Mesothelial cell of epicardium (in vitro differentiated cells): ENCODE results near the gene NAA10. TPM values are rescaled to one million over a fixed set of nuclear protein-coding genes. Genes with fewer than 3 reads are reported as not detected.

Experiments used
- DNase-seq, 2 experiments: peaks; one replicate each; pipeline ENCODE4 v3.0.0; 2021; ENCODE audit warnings: low spot score in 2 of 2; ENCODE audit not compliant: unreplicated experiment in 2 of 2
- H3K27ac Mint-ChIP-seq: 2 replicates; pipeline ENCODE4 v1.8.0; 2021; ENCODE audit warnings: mixed read lengths
- H3K27me3 Mint-ChIP-seq: 2 replicates; pipeline ENCODE4 v1.8.0; 2021; ENCODE audit warnings: low read depth, mixed read lengths
- H3K36me3 Mint-ChIP-seq: 2 replicates; pipeline ENCODE4 v1.8.0; 2021; ENCODE audit warnings: mixed read lengths
- H3K4me1 Mint-ChIP-seq: 2 replicates; pipeline ENCODE4 v1.8.0; 2021; ENCODE audit warnings: mixed read lengths
- H3K4me3 Mint-ChIP-seq: 2 replicates; pipeline ENCODE4 v1.8.0; 2021; ENCODE audit warnings: mild to moderate bottlenecking, moderate library complexity, mixed read lengths
- H3K9me3 Mint-ChIP-seq: 2 replicates; pipeline ENCODE4 v1.8.0; 2021; ENCODE audit warnings: mixed read lengths
- total RNA-seq: library from RNA; stranded (reverse); gene quantifications from 3 replicates; pipeline ENCODE4 v1.2.1, GENCODE V29; 2021
- TF ChIP-seq, protein P1 (sequence below): fragments of 200-600 bp; sonication (generic); IDR thresholded peaks from one replicate; pipeline ENCODE4 v1.5.0; 2021; ENCODE audit warnings: antibody characterized with exemption; ENCODE audit not compliant: unreplicated experiment

Gene NAA10
- total RNA-seq, 1 donor from 2014 or later, result 76.8 TPM

DNA sequence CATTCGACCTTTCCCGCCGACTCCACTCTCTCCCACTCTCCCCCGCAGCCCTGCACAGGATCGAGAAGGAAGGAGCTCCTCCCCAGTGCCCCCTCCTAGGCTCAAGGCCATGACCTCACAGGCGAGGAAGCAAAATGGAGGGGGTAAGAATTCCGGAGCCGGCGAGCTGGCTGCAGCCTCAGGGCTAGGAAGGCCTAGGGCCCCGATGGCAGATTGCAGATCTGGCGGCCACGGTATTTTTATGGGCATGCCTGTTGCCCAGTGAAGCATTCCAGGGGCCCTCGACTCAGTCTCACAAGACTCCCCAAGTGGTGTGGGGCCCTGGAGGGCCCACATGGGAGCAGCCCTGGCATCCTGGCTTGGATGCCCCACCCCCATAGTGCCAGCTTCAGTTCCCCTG lies 47.9 kb downstream of the NAA10 start:
- Mint-ChIP-seq H3K4me1 (no peaks in the 10 kb centered on the region), H3K36me3 (no peaks in the 10 kb centered on the region), H3K4me3 (no peak overlapping the region), H3K27ac (no peak overlapping the region), H3K9me3 (peaks cover 10% of the 10 kb centered on the region), H3K27me3 (peaks cover 59% of the 10 kb centered on the region)
- TF ChIP-seq, protein P1, sequence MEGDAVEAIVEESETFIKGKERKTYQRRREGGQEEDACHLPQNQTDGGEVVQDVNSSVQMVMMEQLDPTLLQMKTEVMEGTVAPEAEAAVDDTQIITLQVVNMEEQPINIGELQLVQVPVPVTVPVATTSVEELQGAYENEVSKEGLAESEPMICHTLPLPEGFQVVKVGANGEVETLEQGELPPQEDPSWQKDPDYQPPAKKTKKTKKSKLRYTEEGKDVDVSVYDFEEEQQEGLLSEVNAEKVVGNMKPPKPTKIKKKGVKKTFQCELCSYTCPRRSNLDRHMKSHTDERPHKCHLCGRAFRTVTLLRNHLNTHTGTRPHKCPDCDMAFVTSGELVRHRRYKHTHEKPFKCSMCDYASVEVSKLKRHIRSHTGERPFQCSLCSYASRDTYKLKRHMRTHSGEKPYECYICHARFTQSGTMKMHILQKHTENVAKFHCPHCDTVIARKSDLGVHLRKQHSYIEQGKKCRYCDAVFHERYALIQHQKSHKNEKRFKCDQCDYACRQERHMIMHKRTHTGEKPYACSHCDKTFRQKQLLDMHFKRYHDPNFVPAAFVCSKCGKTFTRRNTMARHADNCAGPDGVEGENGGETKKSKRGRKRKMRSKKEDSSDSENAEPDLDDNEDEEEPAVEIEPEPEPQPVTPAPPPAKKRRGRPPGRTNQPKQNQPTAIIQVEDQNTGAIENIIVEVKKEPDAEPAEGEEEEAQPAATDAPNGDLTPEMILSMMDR, result no peak
- DNase-seq, result no peak

DNA sequence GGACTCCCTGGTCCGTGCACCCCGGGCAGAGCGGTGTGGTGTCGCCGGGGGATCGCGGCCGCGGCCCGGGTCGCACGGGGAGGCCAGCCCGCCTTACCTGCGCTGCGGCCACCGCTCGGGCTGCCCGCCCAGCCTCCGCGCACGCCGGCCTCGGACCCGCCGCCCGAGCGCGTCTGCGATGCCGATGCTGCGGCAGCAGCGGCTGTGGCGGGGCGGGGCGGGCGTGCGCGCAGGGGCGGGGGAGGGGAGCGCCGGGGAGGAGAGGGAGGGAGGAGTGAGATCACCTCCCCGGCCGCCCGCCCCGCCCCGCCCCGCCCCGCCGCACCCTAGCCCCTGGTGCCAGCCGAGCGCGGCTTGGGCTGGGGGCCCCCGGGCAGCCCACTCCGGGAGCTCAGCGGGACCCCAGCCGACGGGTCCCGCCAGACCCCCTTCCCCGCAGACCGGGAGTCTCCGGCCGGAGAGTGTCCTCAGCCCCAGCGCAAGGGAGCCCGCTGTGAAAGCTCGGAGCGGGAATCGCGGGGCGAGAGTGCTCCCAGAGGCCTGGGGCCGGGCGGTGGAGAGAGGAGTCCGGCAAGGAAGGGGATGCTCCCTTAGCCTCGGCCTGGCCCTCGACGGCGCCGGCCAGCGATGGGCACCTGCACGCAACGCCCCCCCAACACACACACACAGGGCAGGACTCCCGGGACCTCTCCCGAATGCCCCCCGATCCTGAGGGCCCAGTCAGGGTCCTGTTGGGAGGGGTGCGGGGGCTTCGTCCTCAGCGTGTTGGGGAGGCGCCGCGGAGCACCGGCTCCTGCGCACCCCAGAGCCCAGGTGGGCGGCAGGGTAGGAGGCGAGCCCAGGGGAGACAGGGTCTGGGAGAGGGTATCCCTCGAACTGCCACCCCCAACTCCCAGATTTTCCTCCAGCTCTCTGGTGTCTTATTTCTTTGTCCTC lies 48.6 kb downstream of the NAA10 start, which contains the start of gene L1CAM:
Gene L1CAM (minus strand): TSS at position 206 of the 936 bp plus-strand sequence. CDS start 10,337 bp downstream, outside the sequence.
- peaks cover 10% of the 10 kb centered on the region for H3K9me3 Mint-ChIP-seq
- H3K27ac Mint-ChIP-seq, result no peak within 1 kb of the TSS
- TF ChIP-seq, protein P1, result no peak
- H3K27me3 Mint-ChIP-seq, result peaks cover 59% of the 10 kb centered on the region
- DNase-seq, result no peak
- peak within 1 kb of the TSS; percentile 47 for H3K4me3 Mint-ChIP-seq
- no peaks in the 10 kb centered on the region for H3K4me1 Mint-ChIP-seq
- H3K36me3 Mint-ChIP-seq, result no peaks in the 10 kb centered on the region

DNA sequence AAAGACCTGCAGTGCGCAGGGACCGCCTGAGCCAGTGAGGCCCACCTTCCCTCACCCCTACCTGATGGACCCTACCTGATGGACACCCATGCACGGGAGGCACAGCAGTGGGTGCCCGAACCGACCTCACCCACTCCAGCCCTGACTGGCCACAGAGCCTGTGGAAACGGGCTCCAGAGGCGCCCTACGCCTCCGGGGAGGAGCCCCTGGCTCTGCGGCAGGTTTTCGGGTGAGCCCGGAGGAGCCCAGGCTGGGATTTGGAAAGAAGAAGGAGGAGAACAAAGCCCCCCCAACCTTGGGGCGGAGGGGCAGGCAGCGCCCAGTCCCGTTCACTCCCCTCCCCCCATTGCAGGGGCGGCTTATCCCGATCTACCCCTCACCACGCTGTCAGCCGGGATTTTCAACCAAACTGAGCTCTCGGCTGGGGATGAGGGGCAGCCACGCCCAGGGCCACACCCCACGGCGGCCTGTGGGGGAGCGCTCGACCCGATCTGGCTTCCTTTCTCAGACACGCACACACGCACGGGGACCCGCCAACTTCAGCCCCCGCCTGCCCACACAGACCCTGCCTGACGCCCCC lies 49.5 kb downstream of the NAA10 start:
- DNase-seq, result no peak
- no peaks in the 10 kb centered on the region for H3K4me1 Mint-ChIP-seq
- H3K9me3 Mint-ChIP-seq, result peaks cover 10% of the 10 kb centered on the region
- peaks cover 57% of the 10 kb centered on the region for H3K27me3 Mint-ChIP-seq
- H3K36me3 Mint-ChIP-seq, result no peaks in the 10 kb centered on the region
- TF ChIP-seq, protein P1, result no peak
- H3K27ac Mint-ChIP-seq, result no peak overlapping the region
- peak overlapping the region; percentile 47 for H3K4me3 Mint-ChIP-seq

DNA sequence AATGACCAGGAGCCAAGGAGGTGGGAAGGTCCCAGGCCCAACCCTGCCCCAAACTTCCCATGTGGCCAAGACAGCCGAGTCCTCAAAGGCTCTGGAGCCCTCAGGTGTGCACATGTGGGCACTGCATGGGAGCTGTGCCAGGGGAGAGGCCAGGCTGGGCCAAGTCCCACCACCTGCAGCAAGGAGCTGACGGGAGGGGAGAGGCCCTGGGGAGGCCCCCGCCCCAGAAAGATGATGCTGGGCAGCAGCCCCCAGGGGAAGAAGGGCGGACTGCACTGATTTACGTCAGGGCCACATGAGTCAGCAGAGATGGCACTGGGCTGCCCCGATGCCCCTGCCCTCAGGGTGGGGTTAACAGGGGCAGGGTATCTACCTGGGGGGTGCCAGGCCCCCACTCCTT lies 50.2 kb downstream of the NAA10 start:
- Mint-ChIP-seq H3K4me1 (no peaks in the 10 kb centered on the region), H3K9me3 (peaks cover 7% of the 10 kb centered on the region), H3K27ac (no peak overlapping the region), H3K4me3 (no peak overlapping the region), H3K36me3 (no peaks in the 10 kb centered on the region), H3K27me3 (peaks cover 57% of the 10 kb centered on the region)
- no peak for DNase-seq
- TF ChIP-seq, protein P1, result no peak

DNA sequence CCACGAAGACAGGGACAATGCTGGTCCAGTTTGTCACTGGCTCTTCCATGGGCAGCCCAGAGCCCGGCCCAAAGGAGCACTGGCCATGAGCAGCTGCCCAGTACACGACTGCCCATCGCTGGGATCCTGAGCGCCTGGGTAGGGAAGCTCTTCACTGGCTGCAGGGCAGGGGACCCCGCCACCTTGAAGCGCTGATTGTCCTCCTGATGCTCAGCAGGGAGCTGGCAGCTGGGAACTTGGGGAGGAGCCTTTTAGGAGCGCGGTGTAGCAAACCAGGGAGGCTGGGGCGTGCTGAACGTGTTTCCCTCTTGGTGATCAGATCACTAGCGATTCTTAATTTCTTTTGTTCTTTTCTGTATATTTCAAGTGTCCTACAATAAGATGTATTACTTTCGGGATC lies 50.7 kb downstream of the NAA10 start:
- TF ChIP-seq, protein P1, result no peak
- Mint-ChIP-seq H3K4me1 (peaks cover 4% of the 10 kb centered on the region), H3K27me3 (peaks cover 58% of the 10 kb centered on the region), H3K4me3 (peak overlapping the region; percentile 28), H3K9me3 (peaks cover 5% of the 10 kb centered on the region), H3K27ac (no peak overlapping the region), H3K36me3 (no peaks in the 10 kb centered on the region)
- no peak for DNase-seq
